Mesothelial cell of epicardium (in vitro differentiated cells): ENCODE measurements around the gene F2R. TPM values are rescaled to one million over a fixed set of nuclear protein-coding genes. Genes with fewer than 3 reads are reported as not detected.
A peak's percentile ranks its signal among the peaks of the same experiment; 100 is the strongest.
"Not testable (repeated sequence)": the region's sequence is repeated elsewhere in the genome, so short reads cannot be mapped to it uniquely, and the experiment has no call there.

Experiments
- DNase-seq, 2 experiments: peaks; one replicate each; pipeline ENCODE4 v3.0.0; 2021; ENCODE audit warnings: low spot score in 2 of 2; ENCODE audit not compliant: unreplicated experiment in 2 of 2
- H3K27ac Mint-ChIP-seq: 2 replicates; pipeline ENCODE4 v1.8.0; 2021; ENCODE audit warnings: mixed read lengths
- H3K27me3 Mint-ChIP-seq: 2 replicates; pipeline ENCODE4 v1.8.0; 2021; ENCODE audit warnings: low read depth, mixed read lengths
- H3K36me3 Mint-ChIP-seq: 2 replicates; pipeline ENCODE4 v1.8.0; 2021; ENCODE audit warnings: mixed read lengths
- H3K4me1 Mint-ChIP-seq: 2 replicates; pipeline ENCODE4 v1.8.0; 2021; ENCODE audit warnings: mixed read lengths
- H3K4me3 Mint-ChIP-seq: 2 replicates; pipeline ENCODE4 v1.8.0; 2021; ENCODE audit warnings: mild to moderate bottlenecking, moderate library complexity, mixed read lengths
- H3K9me3 Mint-ChIP-seq: 2 replicates; pipeline ENCODE4 v1.8.0; 2021; ENCODE audit warnings: mixed read lengths
- CTCF ChIP-seq: fragments of 200-600 bp; sonication (generic); IDR thresholded peaks from one replicate; pipeline ENCODE4 v1.5.0; 2021; ENCODE audit warnings: antibody characterized with exemption; ENCODE audit not compliant: unreplicated experiment
- total RNA-seq: library from RNA; stranded (reverse); gene quantifications from 3 replicates; pipeline ENCODE4 v1.2.1, GENCODE V29; 2021

Gene F2R
- total RNA-seq, 1 donor from 2014 or later: 35.8 TPM

- Mint-ChIP-seq H3K36me3 (no peaks in the 10 kb centered on the region), H3K27me3 (no peaks in the 10 kb centered on the region), H3K4me3 (no peak overlapping the region), H3K4me1 (peaks cover 6% of the 10 kb centered on the region), H3K27ac (no peak overlapping the region), H3K9me3 (no peaks in the 10 kb centered on the region)
- no peak for TF ChIP-seq CTCF
- no peak for DNase-seq
Observed at GRCh38 chr5:76747706-76748105, 31.8 kb downstream of the F2R start.

GRCh38 chr5:76751291-76751690 is 35.4 kb downstream of the F2R start:
- Mint-ChIP-seq H3K36me3 (no peaks in the 10 kb centered on the region), H3K27me3 (no peaks in the 10 kb centered on the region)

GRCh38 chr5:76754668-76755078 is 38.7 kb downstream of the F2R start:
- TF ChIP-seq CTCF: no peak
- Mint-ChIP-seq H3K9me3 (no peaks in the 10 kb centered on the region), H3K4me1 (peaks cover 28% of the 10 kb centered on the region), H3K36me3 (no peaks in the 10 kb centered on the region), H3K27me3 (no peaks in the 10 kb centered on the region), H3K4me3 (no peak overlapping the region), H3K27ac (peak overlapping the region; percentile 36)
- DNase-seq: no peak

More at GRCh38 chr5:76751291-76751690, 35.4 kb downstream of the F2R start:
- DNase-seq: no peak
- no peak overlapping the region for H3K27ac Mint-ChIP-seq
- H3K4me3 Mint-ChIP-seq: no peak overlapping the region
- peaks cover 22% of the 10 kb centered on the region for H3K4me1 Mint-ChIP-seq
- H3K9me3 Mint-ChIP-seq: no peaks in the 10 kb centered on the region
- no peak for TF ChIP-seq CTCF

GRCh38 chr5:76755779-76756637 is 40.1 kb downstream of the F2R start:
- no peaks in the 10 kb centered on the region for H3K36me3 Mint-ChIP-seq
- peaks cover 28% of the 10 kb centered on the region for H3K4me1 Mint-ChIP-seq
- no peak overlapping the region for H3K4me3 Mint-ChIP-seq
- no peak for DNase-seq
- H3K9me3 Mint-ChIP-seq: no peaks in the 10 kb centered on the region
- H3K27ac Mint-ChIP-seq: no peak overlapping the region
- no peak for TF ChIP-seq CTCF
- no peaks in the 10 kb centered on the region for H3K27me3 Mint-ChIP-seq

- H3K27ac Mint-ChIP-seq: no peak overlapping the region
- H3K36me3 Mint-ChIP-seq: no peaks in the 10 kb centered on the region
- H3K4me1 Mint-ChIP-seq: peaks cover 30% of the 10 kb centered on the region
- TF ChIP-seq CTCF: no peak
- DNase-seq: no peak
- H3K27me3 Mint-ChIP-seq: no peaks in the 10 kb centered on the region
- no peaks in the 10 kb centered on the region for H3K9me3 Mint-ChIP-seq
- H3K4me3 Mint-ChIP-seq: no peak overlapping the region
Observed at GRCh38 chr5:76757049-76757448, 41.1 kb downstream of the F2R start.

GRCh38 chr5:76761118-76761517 is 45.2 kb downstream of the F2R start:
- not testable (repeated sequence) for H3K4me1 Mint-ChIP-seq, H3K27ac Mint-ChIP-seq, DNase-seq, H3K36me3 Mint-ChIP-seq, H3K27me3 Mint-ChIP-seq, H3K4me3 Mint-ChIP-seq
- peaks cover 17% of the 10 kb centered on the region for H3K9me3 Mint-ChIP-seq
